ENCODE data around the gene IRAK3. TPM values are rescaled to one million over a fixed set of nuclear protein-coding genes. Genes with fewer than 3 reads are reported as not detected.

Gene IRAK3
- total RNA-seq, 1 experiment from 2014 or later, result 0.44 TPM

DNA sequence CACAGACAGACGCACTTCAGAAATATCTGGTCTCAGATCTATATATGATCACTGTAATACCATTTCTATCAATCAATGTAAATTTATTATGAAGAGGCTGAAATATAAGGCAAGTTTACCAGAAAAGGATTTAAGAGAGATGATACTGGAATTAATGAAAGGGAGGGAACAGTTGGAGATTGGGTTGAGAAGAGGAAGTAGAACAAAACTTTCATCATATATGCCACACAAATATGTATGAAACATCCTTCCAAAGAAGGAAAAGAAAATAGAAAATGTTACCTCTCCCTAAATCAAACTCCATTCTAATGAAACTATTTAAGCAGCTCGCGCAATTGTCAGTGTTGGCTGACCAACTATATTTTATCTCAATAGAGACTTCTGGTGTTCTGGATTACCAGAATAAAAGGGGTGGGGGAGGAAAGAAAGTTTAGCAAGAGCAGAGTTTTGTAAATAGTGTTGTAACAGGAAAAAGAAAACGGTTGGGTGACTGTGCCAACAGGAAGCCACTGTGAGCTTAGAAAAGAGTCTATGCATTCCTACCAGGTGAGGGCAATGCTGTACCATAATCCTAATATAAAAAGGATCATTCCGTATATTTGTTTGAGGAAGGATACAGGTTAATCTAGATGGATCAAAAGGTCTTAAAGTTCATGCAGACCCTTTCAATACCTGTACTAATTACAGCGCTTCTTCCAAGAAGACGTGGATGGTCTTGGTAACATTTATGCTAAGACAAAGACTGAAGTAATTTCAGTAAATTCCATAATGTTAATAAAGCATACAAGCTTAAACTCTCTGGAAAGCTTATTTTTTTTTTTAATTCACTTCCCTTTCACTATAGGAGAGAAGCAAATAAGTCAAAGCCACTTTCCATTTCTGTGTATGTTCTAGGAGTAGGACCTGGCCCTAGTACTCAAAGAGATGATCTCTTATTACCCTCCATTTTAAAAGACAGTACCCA is 43.9 kb upstream of the IRAK3 start:
- no peak overlapping the region for H3K4ac ChIP-seq (ENCODE audit: low read depth, low read length)
- no peak for DNase-seq

More for the DNA sequence above, 43.9 kb upstream of the IRAK3 start:
- H3K23ac ChIP-seq (ENCODE audit: insufficient read length, low read depth, low read length), result no peak overlapping the region
- Mint-ChIP-seq H3K27me3 (ENCODE audit: low read depth) (peaks cover 2% of the 10 kb centered on the region), H3K36me3 (ENCODE audit: insufficient read depth in 1 of 3, low read depth in 3 of 3) (peaks cover 10 to 29% (median 23%) of the 10 kb centered on the region in 3 experiments), H3K9me3 (peaks cover 18 to 20% of the 10 kb centered on the region in 2 experiments), H3K27ac (peak overlapping the region in 2 of 3 experiments; percentile 91 to 96; a peak in 3 of 7 replicates), H3K4me3 (no peak overlapping the region), H3K4me1 (peaks cover 5% of the 10 kb centered on the region in 2 experiments)
- H3K9me3 ChIP-seq (ENCODE audit: control insufficient read depth, low read depth, low read length), result no peaks in the 10 kb centered on the region
- no peak overlapping the region for H3K9ac ChIP-seq (ENCODE audit: extremely low read depth, insufficient read length, low read length)
- H3K18ac ChIP-seq (ENCODE audit: insufficient read length, low read depth, low read length), result no peak overlapping the region
- no peak overlapping the region for H2AK5ac ChIP-seq (ENCODE audit: insufficient read length, low read length)
- H3K4me2 ChIP-seq (ENCODE audit: insufficient read depth, insufficient read length, low read length), result no peak overlapping the region
- no peaks in the 10 kb centered on the region for H3K79me1 ChIP-seq (ENCODE audit: insufficient read depth, low read depth, low read length, poor library complexity, severe bottlenecking)
- H3K23me2 ChIP-seq (ENCODE audit: insufficient read length, low read depth, low read length, poor library complexity, severe bottlenecking), result no peaks in the 10 kb centered on the region
- no peak overlapping the region for H2BK5ac ChIP-seq (ENCODE audit: insufficient read length, low read length)
- no peaks in the 10 kb centered on the region for H3K4me1 ChIP-seq (ENCODE audit: insufficient read depth, low read length)
- H3K14ac ChIP-seq (ENCODE audit: insufficient read depth, low read length), result no peak overlapping the region
- no peaks in the 10 kb centered on the region for H4K20me1 ChIP-seq (ENCODE audit: control insufficient read depth, insufficient read depth, insufficient read length)
- no peak overlapping the region for H2BK120ac ChIP-seq (ENCODE audit: low read depth, low read length, poor library complexity, severe bottlenecking)
- no peak overlapping the region for H2BK20ac ChIP-seq (ENCODE audit: low read depth, low read length, poor library complexity, severe bottlenecking)
- no peak overlapping the region for H3K27ac ChIP-seq (ENCODE audit: insufficient read length, low read depth, low read length)
- H3K56ac ChIP-seq (ENCODE audit: insufficient read length, low read depth, low read length), result no peak overlapping the region
- no peak overlapping the region for H3T11ph ChIP-seq (ENCODE audit: low read length)
- no peak overlapping the region for H2AFZ ChIP-seq (ENCODE audit: low read length)
- no peaks in the 10 kb centered on the region for H3K79me2 ChIP-seq (ENCODE audit: insufficient read depth, low read length)
- no peak overlapping the region for H2BK15ac ChIP-seq (ENCODE audit: low read depth, low read length)
- no peak overlapping the region for H4K5ac ChIP-seq (ENCODE audit: insufficient read length, low read depth, low read length)
- no peaks in the 10 kb centered on the region for H3K27me3 ChIP-seq (ENCODE audit: insufficient read depth, low read length)
- TF ChIP-seq, protein P1, sequence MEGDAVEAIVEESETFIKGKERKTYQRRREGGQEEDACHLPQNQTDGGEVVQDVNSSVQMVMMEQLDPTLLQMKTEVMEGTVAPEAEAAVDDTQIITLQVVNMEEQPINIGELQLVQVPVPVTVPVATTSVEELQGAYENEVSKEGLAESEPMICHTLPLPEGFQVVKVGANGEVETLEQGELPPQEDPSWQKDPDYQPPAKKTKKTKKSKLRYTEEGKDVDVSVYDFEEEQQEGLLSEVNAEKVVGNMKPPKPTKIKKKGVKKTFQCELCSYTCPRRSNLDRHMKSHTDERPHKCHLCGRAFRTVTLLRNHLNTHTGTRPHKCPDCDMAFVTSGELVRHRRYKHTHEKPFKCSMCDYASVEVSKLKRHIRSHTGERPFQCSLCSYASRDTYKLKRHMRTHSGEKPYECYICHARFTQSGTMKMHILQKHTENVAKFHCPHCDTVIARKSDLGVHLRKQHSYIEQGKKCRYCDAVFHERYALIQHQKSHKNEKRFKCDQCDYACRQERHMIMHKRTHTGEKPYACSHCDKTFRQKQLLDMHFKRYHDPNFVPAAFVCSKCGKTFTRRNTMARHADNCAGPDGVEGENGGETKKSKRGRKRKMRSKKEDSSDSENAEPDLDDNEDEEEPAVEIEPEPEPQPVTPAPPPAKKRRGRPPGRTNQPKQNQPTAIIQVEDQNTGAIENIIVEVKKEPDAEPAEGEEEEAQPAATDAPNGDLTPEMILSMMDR (conservative IDR thresholded peaks at IDR 0.05), result peak; percentile 83
- H4K91ac ChIP-seq (ENCODE audit: insufficient read length, low read depth, low read length), result no peak overlapping the region
- WGBS (ENCODE audit: extremely low coverage, insufficient read length, low lambda C conversion rate), result no CpG with 5 or more reads among the region's 7 CpGs
- H2BK12ac ChIP-seq (ENCODE audit: insufficient read length, low read depth, low read length), result no peak overlapping the region
- H4K8ac ChIP-seq (replicated peaks; ENCODE audit: insufficient read length, low read depth, low read length), result no peak overlapping the region
